Karpas-422 (cell line): ENCODE measurements around the gene GGTA1. TPM values are rescaled to one million over a fixed set of nuclear protein-coding genes. Genes with fewer than 3 reads are reported as not detected.
A peak's percentile ranks its signal among the peaks of the same experiment; 100 is the strongest.

Experiments used
- DNase-seq: peaks from one replicate; pipeline ENCODE4 v3.0.0-alpha.2; 2015
- H2AFZ ChIP-seq: fragments of 200-600 bp; sonication (generic); 2 replicates; pipeline ENCODE4 v1.6.1; 2014; ENCODE audit warnings: antibody characterized with exemption, low read length, mixed read lengths
- H3K27ac ChIP-seq: fragments of 200-600 bp; sonication (generic); 2 replicates; pipeline ENCODE4 v1.5.1; 2014; ENCODE audit warnings: mild to moderate bottlenecking, low read length, moderate library complexity
- H3K27me3 ChIP-seq: fragments of 200-600 bp; sonication (generic); 2 replicates; pipeline ENCODE4 v1.6.1; 2014; ENCODE audit warnings: low read length, mixed read lengths
- H3K36me3 ChIP-seq: fragments of 200-600 bp; sonication (generic); 2 replicates; pipeline ENCODE4 v1.6.1; 2014; ENCODE audit warnings: low read length, mixed read lengths; ENCODE audit not compliant: insufficient read depth
- H3K4me1 ChIP-seq: fragments of 200-600 bp; sonication (generic); 2 replicates; pipeline ENCODE4 v1.6.1; 2014; ENCODE audit warnings: mild to moderate bottlenecking, low read length, mixed read lengths
- H3K4me2 ChIP-seq: fragments of 200-600 bp; sonication (generic); 2 replicates; pipeline ENCODE4 v1.6.1; 2014; ENCODE audit warnings: low read length, low read depth, mild to moderate bottlenecking; ENCODE audit not compliant: poor library complexity, severe bottlenecking
- H3K4me3 ChIP-seq: fragments of 200-600 bp; sonication (generic); 2 replicates; pipeline ENCODE4 v1.5.1; 2014; ENCODE audit warnings: mild to moderate bottlenecking, antibody characterized with exemption, low read length, mixed read lengths
- H3K79me2 ChIP-seq: fragments of 200-600 bp; sonication (generic); 2 replicates; pipeline ENCODE4 v1.6.1; 2014; ENCODE audit warnings: mild to moderate bottlenecking, low read length, mixed read lengths
- H3K9ac ChIP-seq: fragments of 200-600 bp; sonication (generic); 2 replicates; pipeline ENCODE4 v1.6.0; 2014; ENCODE audit warnings: low read length
- H3K9me2 ChIP-seq: fragments of 200-600 bp; sonication (generic), shearing (Covaris generic); replicated peaks from 2 replicates; pipeline ENCODE4 v1.6.0; 2014; ENCODE audit warnings: mild to moderate bottlenecking, low read length, moderate library complexity; ENCODE audit not compliant: insufficient read depth
- H3K9me3 ChIP-seq: fragments of 300-700, 200-600 bp; sonication (generic); 2 replicates; pipeline ENCODE4 v1.6.1; 2014; ENCODE audit warnings: low read length, mixed read lengths
- H4K20me1 ChIP-seq: fragments of 200-600 bp; sonication (generic); 2 replicates; pipeline ENCODE4 v1.6.1; 2014; ENCODE audit warnings: mild to moderate bottlenecking, antibody characterized with exemption, low read length, low read depth; ENCODE audit not compliant: insufficient read depth
- total RNA-seq: library from RNA; depleted of rRNA; stranded (reverse); fragments of >200 nt; shearing (Covaris generic); gene quantifications from 2 replicates; pipeline ENCODE4 v1.2.3, GENCODE V29; 2014; ENCODE audit warnings: low replicate concordance

Gene GGTA1
- total RNA-seq, 1 experiment from 2014 or later, result not detected

GRCh38 chr9:121450241-121450640 is 49.4 kb downstream of the GGTA1 start:
- H3K4me1 ChIP-seq, result no peaks in the 10 kb centered on the region
- no peak overlapping the region for H3K4me3 ChIP-seq
- H3K27ac ChIP-seq, result no peak overlapping the region
- H3K9me2 ChIP-seq, result no peaks in the 10 kb centered on the region
- H3K4me2 ChIP-seq, result no peak overlapping the region
- DNase-seq, result no peak
- H3K36me3 ChIP-seq, result no peaks in the 10 kb centered on the region
- H3K79me2 ChIP-seq, result no peaks in the 10 kb centered on the region
- no peaks in the 10 kb centered on the region; the same call in 1 of the 2 replicates for H3K27me3 ChIP-seq
- no peaks in the 10 kb centered on the region for H4K20me1 ChIP-seq
- H3K9ac ChIP-seq, result no peak overlapping the region
- H3K9me3 ChIP-seq, result no peaks in the 10 kb centered on the region
- H2AFZ ChIP-seq, result no peak overlapping the region

DNA sequence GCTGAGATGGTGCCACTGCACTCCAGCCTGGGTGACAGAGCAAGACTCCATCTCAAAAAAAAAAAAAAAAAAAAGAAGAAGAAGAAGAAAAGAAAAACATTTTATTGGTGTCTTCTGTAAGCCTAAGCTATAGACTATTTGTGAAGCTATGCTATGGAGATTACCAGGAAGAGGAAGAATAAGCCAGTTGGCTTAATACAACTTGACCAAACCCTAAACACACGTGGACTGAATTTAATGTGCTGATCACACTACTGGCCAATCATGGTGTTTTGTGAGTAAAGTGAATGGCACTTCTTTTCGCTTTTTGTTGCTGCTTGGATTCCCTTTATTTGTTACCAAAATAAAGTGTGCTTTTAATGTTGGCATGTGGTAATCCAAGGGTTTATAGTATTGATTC is 49.9 kb downstream of the GGTA1 start:
- no peak overlapping the region for H3K4me2 ChIP-seq
- no peak overlapping the region for H2AFZ ChIP-seq
- no peaks in the 10 kb centered on the region; the same call in 1 of the 2 replicates for H3K27me3 ChIP-seq
- no peaks in the 10 kb centered on the region for H3K79me2 ChIP-seq
- H3K4me1 ChIP-seq, result no peaks in the 10 kb centered on the region
- DNase-seq, result no peak
- no peaks in the 10 kb centered on the region for H3K9me3 ChIP-seq
- H3K9ac ChIP-seq, result no peak overlapping the region
- H3K36me3 ChIP-seq, result no peaks in the 10 kb centered on the region
- H3K9me2 ChIP-seq, result no peaks in the 10 kb centered on the region
- no peaks in the 10 kb centered on the region for H4K20me1 ChIP-seq
- no peak overlapping the region for H3K27ac ChIP-seq
- H3K4me3 ChIP-seq, result no peak overlapping the region

- Histone ChIP-seq H3K9ac (no peak overlapping the region), H3K79me2 (no peaks in the 10 kb centered on the region), H3K4me1 (no peaks in the 10 kb centered on the region), H4K20me1 (no peaks in the 10 kb centered on the region), H3K27ac (no peak overlapping the region), H3K4me3 (no peak overlapping the region), H3K36me3 (no peaks in the 10 kb centered on the region), H3K9me3 (no peaks in the 10 kb centered on the region), H3K4me2 (no peak overlapping the region), H3K9me2 (no peaks in the 10 kb centered on the region), H2AFZ (no peak overlapping the region), H3K27me3 (no peaks in the 10 kb centered on the region; the same call in 1 of the 2 replicates)
- DNase-seq, result no peak
Observed at GRCh38 chr9:121447321-121447834, 52.3 kb downstream of the GGTA1 start.

GRCh38 chr9:121445986-121446385 is 53.7 kb downstream of the GGTA1 start:
- H2AFZ ChIP-seq, result no peak overlapping the region
- peak; percentile 70 for DNase-seq
- no peaks in the 10 kb centered on the region for H3K9me3 ChIP-seq
- H3K27ac ChIP-seq, result no peak overlapping the region
- no peak overlapping the region for H3K4me3 ChIP-seq
- no peaks in the 10 kb centered on the region for H3K36me3 ChIP-seq
- H3K4me2 ChIP-seq, result no peak overlapping the region
- H4K20me1 ChIP-seq, result no peaks in the 10 kb centered on the region
- H3K9me2 ChIP-seq, result no peaks in the 10 kb centered on the region
- H3K4me1 ChIP-seq, result no peaks in the 10 kb centered on the region
- H3K79me2 ChIP-seq, result no peaks in the 10 kb centered on the region
- no peak overlapping the region for H3K9ac ChIP-seq
- no peaks in the 10 kb centered on the region; the same call in 1 of the 2 replicates for H3K27me3 ChIP-seq

GRCh38 chr9:121443981-121444380 is 55.7 kb downstream of the GGTA1 start:
- no peak for DNase-seq
- no peaks in the 10 kb centered on the region for H3K9me2 ChIP-seq
- no peaks in the 10 kb centered on the region for H3K79me2 ChIP-seq
- no peak overlapping the region for H3K4me3 ChIP-seq
- H3K9me3 ChIP-seq, result no peaks in the 10 kb centered on the region
- H3K27me3 ChIP-seq, result no peaks in the 10 kb centered on the region; the same call in 1 of the 2 replicates
- H3K9ac ChIP-seq, result no peak overlapping the region
- H3K27ac ChIP-seq, result no peak overlapping the region
- no peaks in the 10 kb centered on the region for H4K20me1 ChIP-seq
- no peaks in the 10 kb centered on the region for H3K36me3 ChIP-seq
- no peak overlapping the region for H3K4me2 ChIP-seq
- no peaks in the 10 kb centered on the region for H3K4me1 ChIP-seq
- no peak overlapping the region for H2AFZ ChIP-seq

DNA sequence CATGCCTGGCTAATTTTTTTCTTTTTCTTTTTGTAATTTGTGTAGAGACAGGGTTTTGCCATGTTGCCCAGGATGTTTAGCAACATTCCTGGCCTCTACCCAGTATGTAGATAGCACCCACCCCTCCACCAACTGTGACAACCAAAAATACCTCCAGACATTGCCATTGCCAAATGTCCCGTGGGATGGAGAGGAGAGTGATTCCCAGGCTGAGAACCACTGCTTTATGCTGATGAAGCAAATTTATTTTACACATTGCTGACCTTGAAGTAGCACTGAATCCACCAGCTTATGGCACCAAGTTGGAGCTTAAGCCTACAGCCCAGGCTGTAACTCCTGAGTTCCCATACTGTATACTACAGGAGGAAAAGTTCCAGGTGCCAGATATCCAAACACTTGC is 58.5 kb downstream of the GGTA1 start:
- no peaks in the 10 kb centered on the region for H3K9me3 ChIP-seq
- no peak overlapping the region for H3K4me2 ChIP-seq

GRCh38 chr9:121439711-121440664 is 59.7 kb downstream of the GGTA1 start:
- no peaks in the 10 kb centered on the region for H3K36me3 ChIP-seq
- H3K4me2 ChIP-seq, result no peak overlapping the region
- H3K9me2 ChIP-seq, result no peaks in the 10 kb centered on the region
- DNase-seq, result no peak
- no peak overlapping the region for H3K9ac ChIP-seq
- H3K79me2 ChIP-seq, result no peaks in the 10 kb centered on the region
- no peaks in the 10 kb centered on the region for H3K4me1 ChIP-seq
- no peak overlapping the region for H3K4me3 ChIP-seq
- no peaks in the 10 kb centered on the region for H4K20me1 ChIP-seq
- no peaks in the 10 kb centered on the region for H3K9me3 ChIP-seq
- H2AFZ ChIP-seq, result no peak overlapping the region
- H3K27ac ChIP-seq, result no peak overlapping the region
- H3K27me3 ChIP-seq, result no peaks in the 10 kb centered on the region

More for the DNA sequence above, 58.5 kb downstream of the GGTA1 start:
- no peaks in the 10 kb centered on the region for H3K9me2 ChIP-seq
- no peak overlapping the region for H3K9ac ChIP-seq
- H3K79me2 ChIP-seq, result no peaks in the 10 kb centered on the region
- H3K36me3 ChIP-seq, result no peaks in the 10 kb centered on the region
- no peak overlapping the region for H2AFZ ChIP-seq
- no peak for DNase-seq
- no peak overlapping the region for H3K4me3 ChIP-seq
- H3K4me1 ChIP-seq, result no peaks in the 10 kb centered on the region
- H3K27me3 ChIP-seq, result no peaks in the 10 kb centered on the region; the same call in 1 of the 2 replicates
- H3K27ac ChIP-seq, result no peak overlapping the region
- no peaks in the 10 kb centered on the region for H4K20me1 ChIP-seq

DNA sequence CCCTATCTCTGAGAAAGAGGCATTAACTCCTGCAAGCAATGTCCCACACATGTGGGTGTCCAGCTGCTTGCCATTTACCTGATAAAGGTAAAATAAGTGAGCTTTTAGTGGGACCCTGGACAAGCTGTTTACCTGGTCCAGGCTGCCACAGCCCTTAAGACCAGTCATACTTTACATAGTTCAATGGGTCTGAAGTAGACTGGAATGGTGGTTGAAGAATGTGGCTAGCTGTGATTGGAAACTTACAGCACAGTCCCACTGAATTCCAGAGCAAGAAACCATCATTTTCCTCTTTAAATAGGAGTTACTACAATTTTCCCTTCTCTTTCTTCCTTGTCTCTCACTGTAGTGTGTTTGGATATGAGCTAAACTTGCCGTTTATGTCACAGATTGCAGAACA is 60.6 kb downstream of the GGTA1 start:
- Histone ChIP-seq H4K20me1 (no peaks in the 10 kb centered on the region), H2AFZ (no peak overlapping the region), H3K4me2 (no peak overlapping the region), H3K4me3 (no peak overlapping the region), H3K27me3 (no peaks in the 10 kb centered on the region), H3K9me3 (no peaks in the 10 kb centered on the region), H3K4me1 (no peaks in the 10 kb centered on the region), H3K27ac (no peak overlapping the region), H3K36me3 (no peaks in the 10 kb centered on the region), H3K79me2 (no peaks in the 10 kb centered on the region), H3K9ac (no peak overlapping the region), H3K9me2 (no peaks in the 10 kb centered on the region)
- no peak for DNase-seq
